ENCODE data around the gene ASB13.

DNA sequence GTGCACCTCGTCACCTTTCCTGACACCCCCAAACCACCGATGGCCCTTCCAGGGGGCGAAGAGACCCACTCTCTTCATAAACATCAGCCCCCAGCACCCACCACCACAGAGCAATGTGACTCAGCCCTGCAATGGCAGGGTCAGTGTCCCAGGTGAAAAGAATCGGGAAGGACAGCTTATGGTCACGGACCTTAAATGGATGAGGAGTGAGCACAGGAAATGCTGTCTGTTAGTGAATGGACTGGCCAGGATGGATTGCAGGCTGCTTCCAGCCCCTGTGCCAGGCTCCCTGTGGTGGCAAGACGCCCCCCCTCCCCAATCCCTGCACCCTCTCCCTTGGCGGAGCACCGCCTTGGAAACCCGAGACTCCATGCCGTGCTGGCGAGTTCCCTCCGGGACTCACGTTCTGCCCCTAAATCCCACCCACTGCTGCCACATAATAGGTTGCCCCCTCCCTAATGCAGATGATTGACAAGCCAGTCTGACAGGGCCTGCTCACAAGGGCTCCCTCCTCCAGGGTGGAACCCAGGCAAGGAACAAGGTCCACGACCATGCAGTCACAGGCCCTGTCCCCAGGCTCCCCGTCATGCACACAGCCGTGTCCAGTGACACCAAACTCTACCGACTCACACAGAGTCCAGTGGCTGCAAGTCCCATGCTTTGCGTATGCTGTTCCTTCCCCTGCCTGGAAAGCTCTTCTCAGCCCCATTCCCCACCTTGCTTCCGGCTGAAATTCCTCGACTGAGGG lies 7.3 kb downstream of the ASB13 start:
- TF ChIP-seq MXI1 (conservative IDR thresholded peaks at IDR 0.05; ENCODE audit: poor library complexity, severe bottlenecking) = no peak
- TF ChIP-seq, protein P1, sequence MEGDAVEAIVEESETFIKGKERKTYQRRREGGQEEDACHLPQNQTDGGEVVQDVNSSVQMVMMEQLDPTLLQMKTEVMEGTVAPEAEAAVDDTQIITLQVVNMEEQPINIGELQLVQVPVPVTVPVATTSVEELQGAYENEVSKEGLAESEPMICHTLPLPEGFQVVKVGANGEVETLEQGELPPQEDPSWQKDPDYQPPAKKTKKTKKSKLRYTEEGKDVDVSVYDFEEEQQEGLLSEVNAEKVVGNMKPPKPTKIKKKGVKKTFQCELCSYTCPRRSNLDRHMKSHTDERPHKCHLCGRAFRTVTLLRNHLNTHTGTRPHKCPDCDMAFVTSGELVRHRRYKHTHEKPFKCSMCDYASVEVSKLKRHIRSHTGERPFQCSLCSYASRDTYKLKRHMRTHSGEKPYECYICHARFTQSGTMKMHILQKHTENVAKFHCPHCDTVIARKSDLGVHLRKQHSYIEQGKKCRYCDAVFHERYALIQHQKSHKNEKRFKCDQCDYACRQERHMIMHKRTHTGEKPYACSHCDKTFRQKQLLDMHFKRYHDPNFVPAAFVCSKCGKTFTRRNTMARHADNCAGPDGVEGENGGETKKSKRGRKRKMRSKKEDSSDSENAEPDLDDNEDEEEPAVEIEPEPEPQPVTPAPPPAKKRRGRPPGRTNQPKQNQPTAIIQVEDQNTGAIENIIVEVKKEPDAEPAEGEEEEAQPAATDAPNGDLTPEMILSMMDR (IDR thresholded peaks at IDR 0.05; ENCODE audit: poor library complexity, severe bottlenecking) = no peak
- TF ChIP-seq EP300 (conservative IDR thresholded peaks at IDR 0.05; ENCODE audit: poor library complexity, severe bottlenecking) = no peak
- no peak for TF ChIP-seq EZH2 (IDR thresholded peaks at IDR 0.05; ENCODE audit: borderline replicate concordance, insufficient read depth, low read length, poor library complexity, severe bottlenecking)
- TF ChIP-seq POLR2AphosphoS5 (IDR thresholded peaks at IDR 0.05) = no peak
- TF ChIP-seq, protein P2, sequence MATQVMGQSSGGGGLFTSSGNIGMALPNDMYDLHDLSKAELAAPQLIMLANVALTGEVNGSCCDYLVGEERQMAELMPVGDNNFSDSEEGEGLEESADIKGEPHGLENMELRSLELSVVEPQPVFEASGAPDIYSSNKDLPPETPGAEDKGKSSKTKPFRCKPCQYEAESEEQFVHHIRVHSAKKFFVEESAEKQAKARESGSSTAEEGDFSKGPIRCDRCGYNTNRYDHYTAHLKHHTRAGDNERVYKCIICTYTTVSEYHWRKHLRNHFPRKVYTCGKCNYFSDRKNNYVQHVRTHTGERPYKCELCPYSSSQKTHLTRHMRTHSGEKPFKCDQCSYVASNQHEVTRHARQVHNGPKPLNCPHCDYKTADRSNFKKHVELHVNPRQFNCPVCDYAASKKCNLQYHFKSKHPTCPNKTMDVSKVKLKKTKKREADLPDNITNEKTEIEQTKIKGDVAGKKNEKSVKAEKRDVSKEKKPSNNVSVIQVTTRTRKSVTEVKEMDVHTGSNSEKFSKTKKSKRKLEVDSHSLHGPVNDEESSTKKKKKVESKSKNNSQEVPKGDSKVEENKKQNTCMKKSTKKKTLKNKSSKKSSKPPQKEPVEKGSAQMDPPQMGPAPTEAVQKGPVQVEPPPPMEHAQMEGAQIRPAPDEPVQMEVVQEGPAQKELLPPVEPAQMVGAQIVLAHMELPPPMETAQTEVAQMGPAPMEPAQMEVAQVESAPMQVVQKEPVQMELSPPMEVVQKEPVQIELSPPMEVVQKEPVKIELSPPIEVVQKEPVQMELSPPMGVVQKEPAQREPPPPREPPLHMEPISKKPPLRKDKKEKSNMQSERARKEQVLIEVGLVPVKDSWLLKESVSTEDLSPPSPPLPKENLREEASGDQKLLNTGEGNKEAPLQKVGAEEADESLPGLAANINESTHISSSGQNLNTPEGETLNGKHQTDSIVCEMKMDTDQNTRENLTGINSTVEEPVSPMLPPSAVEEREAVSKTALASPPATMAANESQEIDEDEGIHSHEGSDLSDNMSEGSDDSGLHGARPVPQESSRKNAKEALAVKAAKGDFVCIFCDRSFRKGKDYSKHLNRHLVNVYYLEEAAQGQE (IDR thresholded peaks at IDR 0.05; ENCODE audit: borderline replicate concordance) = no peak
- TF ChIP-seq RAD21 (conservative IDR thresholded peaks at IDR 0.05) = no peak
- TF ChIP-seq TAF1 (IDR thresholded peaks at IDR 0.05; ENCODE audit: low read depth) = no peak
